OCI-LY7 (cell line): ENCODE results near the gene ASIC2.

Experiments
- EZH2phosphoT487 ChIP-seq: fragments of 200-600 bp; sonication (generic); IDR thresholded peaks from 2 replicates; pipeline ENCODE4 v1.6.1; 2018; ENCODE audit warnings: low read depth, borderline replicate concordance, mild to moderate bottlenecking, mixed run types, antibody characterized with exemption, low read length, moderate library complexity, mixed read lengths
- TF ChIP-seq, protein P1 (sequence below): fragments of 200-600 bp; sonication (generic); conservative IDR thresholded peaks from 2 replicates; pipeline ENCODE4 v1.5.1; 2014; ENCODE audit warnings: mild to moderate bottlenecking, antibody characterized with exemption, low read length, moderate library complexity, mixed read lengths

DNA sequence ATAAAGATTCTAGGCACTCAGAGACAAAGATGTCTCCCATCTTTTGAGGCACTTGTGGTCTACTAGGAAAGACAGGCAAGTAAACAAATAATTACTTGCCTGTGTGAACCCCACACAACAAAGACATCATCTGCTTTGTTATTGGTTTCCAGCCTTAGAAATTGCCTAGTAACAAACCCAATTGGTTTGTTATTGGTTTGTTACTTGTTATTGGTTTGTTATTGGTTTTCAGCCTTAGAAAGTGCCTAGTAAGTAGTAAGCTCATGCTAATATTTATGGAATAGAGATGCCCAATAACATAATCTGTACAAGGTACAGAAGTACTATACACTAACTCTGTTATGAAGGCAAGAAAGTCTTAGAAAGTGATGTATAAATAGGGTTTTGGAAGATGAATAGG is 67.1 kb downstream of the ASIC2 start:
- TF ChIP-seq, protein P1, sequence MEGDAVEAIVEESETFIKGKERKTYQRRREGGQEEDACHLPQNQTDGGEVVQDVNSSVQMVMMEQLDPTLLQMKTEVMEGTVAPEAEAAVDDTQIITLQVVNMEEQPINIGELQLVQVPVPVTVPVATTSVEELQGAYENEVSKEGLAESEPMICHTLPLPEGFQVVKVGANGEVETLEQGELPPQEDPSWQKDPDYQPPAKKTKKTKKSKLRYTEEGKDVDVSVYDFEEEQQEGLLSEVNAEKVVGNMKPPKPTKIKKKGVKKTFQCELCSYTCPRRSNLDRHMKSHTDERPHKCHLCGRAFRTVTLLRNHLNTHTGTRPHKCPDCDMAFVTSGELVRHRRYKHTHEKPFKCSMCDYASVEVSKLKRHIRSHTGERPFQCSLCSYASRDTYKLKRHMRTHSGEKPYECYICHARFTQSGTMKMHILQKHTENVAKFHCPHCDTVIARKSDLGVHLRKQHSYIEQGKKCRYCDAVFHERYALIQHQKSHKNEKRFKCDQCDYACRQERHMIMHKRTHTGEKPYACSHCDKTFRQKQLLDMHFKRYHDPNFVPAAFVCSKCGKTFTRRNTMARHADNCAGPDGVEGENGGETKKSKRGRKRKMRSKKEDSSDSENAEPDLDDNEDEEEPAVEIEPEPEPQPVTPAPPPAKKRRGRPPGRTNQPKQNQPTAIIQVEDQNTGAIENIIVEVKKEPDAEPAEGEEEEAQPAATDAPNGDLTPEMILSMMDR: no peak
- TF ChIP-seq EZH2phosphoT487: no peak
